Activated naive CD8-positive, alpha-beta T cell treated with anti-CD3 and anti-CD28 coated beads, Interleukin-2, amount 10 ng/mL, durations not matched to agents 7 days and 5 days (primary cell): ENCODE data around the gene ALDH16A1. TPM values are rescaled to one million over a fixed set of nuclear protein-coding genes. Genes with fewer than 3 reads are reported as not detected.

Experiments
- ATAC-seq: fragments of 150-1000 bp; cut with Tn5 transposase; one replicate; pipeline ENCODE4 v1.10.0; 2021; ENCODE audit warnings: low read depth, moderate library complexity
- POLR2A ChIA-PET: fragments of 350-600 bp; sonication (Branson Sonifier 250); formaldehyde crosslinking; loops from one replicate; lab custom pipeline; 2021; ENCODE audit warnings: antibody characterized with exemption; lab: Charles Lee
- DNase-seq: peaks from one replicate; pipeline ENCODE4 v3.0.0; 2021
- H3K27ac Mint-ChIP-seq: one replicate; pipeline ENCODE4 v1.8.0; 2022; ENCODE audit warnings: mild to moderate bottlenecking, mixed read lengths
- H3K27me3 Mint-ChIP-seq: one replicate; pipeline ENCODE4 v1.8.0; 2022; ENCODE audit warnings: mild to moderate bottlenecking, moderate library complexity, mixed read lengths
- H3K36me3 Mint-ChIP-seq: one replicate; pipeline ENCODE4 v1.8.0; 2021; ENCODE audit warnings: mild to moderate bottlenecking, mixed read lengths
- H3K4me1 Mint-ChIP-seq: one replicate; pipeline ENCODE4 v1.8.0; 2021; ENCODE audit warnings: mixed read lengths
- H3K4me3 Mint-ChIP-seq: one replicate; pipeline ENCODE4 v1.8.0; 2022; ENCODE audit warnings: mild to moderate bottlenecking, moderate library complexity, mixed read lengths
- H3K9me3 Mint-ChIP-seq: one replicate; pipeline ENCODE4 v1.8.0; 2021; ENCODE audit warnings: mixed read lengths
- total RNA-seq, 2 experiments: library from RNA; stranded (reverse); gene quantifications; one replicate each; pipeline ENCODE4 v1.2.3, GENCODE V29; 2021

Gene ALDH16A1
- total RNA-seq, 2 experiments from 2014 or later, result 41.8 to 42.9 TPM

GRCh38 chr19:49491804-49492572, 39.0 kb downstream of the ALDH16A1 start:
- DNase-seq (no peak), ATAC-seq (no peak)
- Mint-ChIP-seq H3K27me3 (no peaks in the 10 kb centered on the region), H3K4me1 (peaks cover 33% of the 10 kb centered on the region), H3K9me3 (no peaks in the 10 kb centered on the region), H3K4me3 (no peak overlapping the region), H3K36me3 (peaks cover 53% of the 10 kb centered on the region), H3K27ac (peak overlapping the region; percentile 56)
- POLR2A ChIA-PET, result interaction anchor here (0.6 to 1.5 kb wide), 5 partner anchors 13 to 62 kb away, joined by 3 to 7 read pairs (median 5); partner anchors contain the start of genes ALDH16A1 and FLT3LG

DNA sequence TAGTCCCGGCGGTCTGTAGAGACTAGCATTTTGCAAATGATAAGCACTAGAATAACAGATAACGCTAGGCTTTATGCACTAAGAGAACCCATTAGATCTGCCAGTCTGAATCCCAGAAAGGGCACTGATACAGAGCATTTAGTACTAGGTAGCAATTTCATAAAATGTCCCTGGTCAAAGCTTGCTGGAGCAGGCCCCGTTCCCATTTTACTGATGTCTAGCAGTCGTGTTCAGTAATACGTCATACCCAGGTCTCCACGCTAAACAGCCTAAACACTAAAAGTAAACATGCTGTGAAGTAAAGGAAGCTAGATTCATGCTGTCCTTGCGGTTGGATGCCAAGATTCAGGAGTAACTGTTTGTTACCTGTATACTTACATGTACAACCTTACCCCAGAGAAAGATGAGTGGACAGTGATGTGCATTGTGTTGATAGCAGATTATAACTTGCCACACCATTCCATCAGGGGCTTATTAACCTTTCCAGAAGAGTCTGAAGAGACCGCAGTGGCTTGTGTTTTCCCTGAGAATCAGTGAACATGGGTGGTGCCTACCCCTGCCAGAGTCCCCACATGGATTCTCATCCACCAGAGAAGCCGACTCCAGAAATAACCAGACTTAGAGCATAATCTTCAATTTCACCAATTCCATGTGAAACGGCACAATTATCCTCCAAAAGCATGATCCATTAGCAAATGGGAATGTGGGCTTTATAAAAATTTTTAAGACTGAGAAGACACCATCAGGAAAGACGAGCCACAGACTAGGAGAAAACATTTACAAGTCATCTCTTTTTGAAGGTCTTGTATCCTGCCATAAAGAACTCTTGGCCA, 39.8 kb downstream of the ALDH16A1 start:
- ATAC-seq, result no peak
- POLR2A ChIA-PET, result interaction anchor here (0.8 to 1.5 kb wide), 3 partner anchors 14 to 40 kb away, joined by 3 to 7 read pairs (median 5); partner anchors contain the start of gene ALDH16A1
- DNase-seq, result no peak
- peak overlapping the region; percentile 63 for H3K27ac Mint-ChIP-seq
- H3K4me1 Mint-ChIP-seq, result peaks cover 34% of the 10 kb centered on the region
- H3K36me3 Mint-ChIP-seq, result peaks cover 52% of the 10 kb centered on the region
- H3K9me3 Mint-ChIP-seq, result no peaks in the 10 kb centered on the region
- peak overlapping the region; percentile 1 for H3K4me3 Mint-ChIP-seq
- H3K27me3 Mint-ChIP-seq, result no peaks in the 10 kb centered on the region

- peaks cover 48% of the 10 kb centered on the region for H3K36me3 Mint-ChIP-seq
- H3K4me1 Mint-ChIP-seq, result peaks cover 42% of the 10 kb centered on the region
- ATAC-seq (no peak), DNase-seq (no peak)
- peak overlapping the region; percentile 92 for H3K27ac Mint-ChIP-seq
- no peaks in the 10 kb centered on the region for H3K9me3 Mint-ChIP-seq
- H3K4me3 Mint-ChIP-seq, result peak overlapping the region; percentile 95
- POLR2A ChIA-PET, result interaction anchor here (0.8 to 4.5 kb wide), 11 partner anchors 20 to 165 kb away, joined by 3 to 32 read pairs (median 8); partner anchors contain the start of genes FLT3LG, NOSIP, PRR12 and PRRG2
- H3K27me3 Mint-ChIP-seq, result no peaks in the 10 kb centered on the region
Observed at GRCh38 chr19:49496574-49497008, 43.6 kb downstream of the ALDH16A1 start.

- H3K27ac Mint-ChIP-seq, result peak overlapping the region; percentile 92
- H3K36me3 Mint-ChIP-seq, result peaks cover 44% of the 10 kb centered on the region
- H3K4me1 Mint-ChIP-seq, result peaks cover 42% of the 10 kb centered on the region
- DNase-seq, result peak; percentile 68
- H3K9me3 Mint-ChIP-seq, result no peaks in the 10 kb centered on the region
- POLR2A ChIA-PET, result interaction anchor here (0.5 to 4.5 kb wide), 9 partner anchors 13 to 93 kb away, joined by 3 to 32 read pairs (median 7); partner anchors contain the start of genes NOSIP, PRR12 and PRRG2
- peak overlapping the region; percentile 95 for H3K4me3 Mint-ChIP-seq
- no peak for ATAC-seq
- H3K27me3 Mint-ChIP-seq, result no peaks in the 10 kb centered on the region
Observed at GRCh38 chr19:49497047-49497788, 44.2 kb downstream of the ALDH16A1 start.

- no peak for DNase-seq
- peaks cover 39% of the 10 kb centered on the region for H3K36me3 Mint-ChIP-seq
Observed at GRCh38 chr19:49497789-49498103, 44.7 kb downstream of the ALDH16A1 start.

GRCh38 chr19:49498475-49498874, 45.5 kb downstream of the ALDH16A1 start:
- POLR2A ChIA-PET, result interaction anchor here (0.7 to 2.1 kb wide), 6 partner anchors 15 to 95 kb away, joined by 3 to 8 read pairs (median 3); no protein-coding TSS in a partner anchor
- H3K27ac Mint-ChIP-seq, result peak overlapping the region; percentile 92
- peaks cover 35% of the 10 kb centered on the region for H3K4me1 Mint-ChIP-seq
- ATAC-seq, result no peak
- no peak for DNase-seq
- H3K4me3 Mint-ChIP-seq, result peak overlapping the region; percentile 95
- H3K36me3 Mint-ChIP-seq, result peaks cover 32% of the 10 kb centered on the region
- H3K9me3 Mint-ChIP-seq, result no peaks in the 10 kb centered on the region
- no peaks in the 10 kb centered on the region for H3K27me3 Mint-ChIP-seq

More at GRCh38 chr19:49497789-49498103, 44.7 kb downstream of the ALDH16A1 start:
- no peak for ATAC-seq
- POLR2A ChIA-PET, result interaction anchor here (0.5 to 4.5 kb wide), 3 partner anchors 13 to 22 kb away, joined by 3 to 32 read pairs (median 7); no protein-coding TSS in a partner anchor
- H3K27ac Mint-ChIP-seq, result peak overlapping the region; percentile 92
- H3K4me1 Mint-ChIP-seq, result peaks cover 39% of the 10 kb centered on the region
- no peaks in the 10 kb centered on the region for H3K27me3 Mint-ChIP-seq
- H3K9me3 Mint-ChIP-seq, result no peaks in the 10 kb centered on the region
- H3K4me3 Mint-ChIP-seq, result peak overlapping the region; percentile 95

- POLR2A ChIA-PET, result interaction anchor here (0.7 to 2.1 kb wide), 7 partner anchors 16 to 168 kb away, joined by 3 to 8 read pairs (median 3); no protein-coding TSS in a partner anchor
- H3K9me3 Mint-ChIP-seq, result no peaks in the 10 kb centered on the region
- H3K4me1 Mint-ChIP-seq, result peaks cover 35% of the 10 kb centered on the region
- no peaks in the 10 kb centered on the region for H3K27me3 Mint-ChIP-seq
- peak overlapping the region; percentile 92 for H3K27ac Mint-ChIP-seq
- H3K36me3 Mint-ChIP-seq, result peaks cover 31% of the 10 kb centered on the region
- ATAC-seq (no peak), DNase-seq (peak; percentile 54)
- H3K4me3 Mint-ChIP-seq, result peak overlapping the region; percentile 95
Observed at GRCh38 chr19:49499030-49499670, 46.1 kb downstream of the ALDH16A1 start.

GRCh38 chr19:49502866-49503581, 50.0 kb downstream of the ALDH16A1 start:
- ATAC-seq (no peak), DNase-seq (no peak)
- POLR2A ChIA-PET, result interaction anchor here (0.7 to 2.0 kb wide), 4 partner anchors 15 to 79 kb away, joined by 3 to 7 read pairs (median 5); partner anchors contain the start of gene PRRG2
- Mint-ChIP-seq H3K27ac (peak overlapping the region; percentile 34), H3K4me3 (no peak overlapping the region), H3K36me3 (peaks cover 23% of the 10 kb centered on the region), H3K4me1 (peaks cover 28% of the 10 kb centered on the region), H3K9me3 (no peaks in the 10 kb centered on the region), H3K27me3 (no peaks in the 10 kb centered on the region)

DNA sequence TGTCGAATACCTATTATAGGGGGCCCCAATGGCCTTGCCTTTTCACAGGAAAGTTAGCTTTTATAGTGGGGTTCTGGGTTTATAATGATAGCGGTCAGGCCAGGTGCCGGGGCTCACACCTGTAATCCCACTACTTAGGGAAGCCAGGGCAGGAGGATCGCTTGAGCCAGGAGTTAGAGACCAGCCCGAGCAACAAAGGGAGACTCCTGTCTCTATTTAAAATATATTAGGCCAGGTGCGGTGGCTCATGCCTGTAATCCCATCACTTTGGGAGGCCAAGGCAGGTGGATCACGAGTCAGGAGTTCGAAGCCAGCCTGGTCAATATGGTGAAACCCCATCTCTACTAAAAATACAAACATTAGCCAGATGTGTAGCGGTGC, 50.5 kb downstream of the ALDH16A1 start:
- Mint-ChIP-seq H3K36me3 (peaks cover 17% of the 10 kb centered on the region), H3K9me3 (no peaks in the 10 kb centered on the region), H3K27me3 (no peaks in the 10 kb centered on the region), H3K27ac (no peak overlapping the region), H3K4me1 (peaks cover 23% of the 10 kb centered on the region), H3K4me3 (no peak overlapping the region)
- no peak for DNase-seq
- POLR2A ChIA-PET, result interaction anchor here (1.1 to 2.0 kb wide), 2 partner anchors 9 to 67 kb away, joined by 3 to 7 read pairs; partner anchors contain the start of gene FCGRT
- ATAC-seq, result no peak

- peaks cover 3% of the 10 kb centered on the region for H3K27me3 Mint-ChIP-seq
- H3K4me3 Mint-ChIP-seq, result no peak overlapping the region
- H3K27ac Mint-ChIP-seq, result no peak overlapping the region
- peaks cover 12% of the 10 kb centered on the region for H3K4me1 Mint-ChIP-seq
- POLR2A ChIA-PET, result interaction anchor here (0.6 to 1.2 kb wide), 7 partner anchors 38 to 209 kb away, joined by 3 to 6 read pairs (median 4); partner anchors contain the start of gene NOSIP
- H3K9me3 Mint-ChIP-seq, result no peaks in the 10 kb centered on the region
- H3K36me3 Mint-ChIP-seq, result no peaks in the 10 kb centered on the region
- peak; percentile 77 for DNase-seq
- peak; percentile 83 for ATAC-seq
Observed at GRCh38 chr19:49506575-49507105, 53.6 kb downstream of the ALDH16A1 start.

DNA sequence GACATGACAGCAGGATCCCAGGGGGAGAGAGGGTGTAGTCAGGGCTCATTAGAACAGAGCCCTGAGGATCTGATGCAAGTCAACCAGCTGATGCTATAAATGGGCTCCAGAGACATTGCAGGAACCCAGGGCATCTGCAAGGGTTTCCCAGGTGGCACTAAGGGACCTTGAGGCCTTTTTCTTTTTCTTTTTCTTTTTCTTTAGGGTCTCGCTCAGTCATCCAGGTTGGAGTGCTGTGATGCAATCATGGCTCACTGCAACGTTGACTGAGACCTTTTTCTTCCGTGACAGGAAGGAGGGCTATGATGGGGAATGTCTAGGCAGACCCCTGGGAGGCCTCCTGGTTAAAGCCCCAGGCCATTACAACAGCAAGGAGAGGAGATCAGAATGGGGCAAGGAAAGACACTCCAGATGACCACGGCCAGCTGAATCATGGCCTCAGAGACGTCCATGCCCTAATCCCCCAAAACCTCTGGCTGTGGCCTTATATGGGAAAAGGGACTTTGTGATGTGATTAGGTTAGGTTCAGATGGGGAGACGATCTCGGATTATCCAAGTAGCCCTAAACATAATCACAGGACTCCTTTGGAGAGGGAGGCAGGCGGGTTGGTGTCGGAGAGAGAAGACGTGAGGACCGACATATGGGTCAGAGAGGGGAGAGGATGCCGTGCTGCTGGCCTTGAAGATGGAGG, 54.9 kb downstream of the ALDH16A1 start:
- Mint-ChIP-seq H3K27ac (no peak overlapping the region), H3K4me1 (peaks cover 17% of the 10 kb centered on the region), H3K36me3 (no peaks in the 10 kb centered on the region), H3K9me3 (no peaks in the 10 kb centered on the region), H3K27me3 (peaks cover 8% of the 10 kb centered on the region), H3K4me3 (no peak overlapping the region)
- DNase-seq (no peak), ATAC-seq (no peak)
- POLR2A ChIA-PET, result interaction anchor here (0.8 to 1.4 kb wide), 5 partner anchors 37 to 420 kb away, joined by 3 to 7 read pairs (median 5); partner anchors contain the start of gene NOSIP
